Measurements from ENCODE around the gene KIRREL3.

The KIRREL3 gene

GRCh38 chr11:126601136-126601535 is 399.4 kb downstream of the KIRREL3 start:
- DNase-seq (ENCODE audit: low read depth): no peak

- no peak for DNase-seq (ENCODE audit: low read depth)
Observed at GRCh38 chr11:126599217-126599897, 401.2 kb downstream of the KIRREL3 start.

- no peak for DNase-seq (ENCODE audit: low read depth)
Observed at GRCh38 chr11:126598344-126599216, 402.0 kb downstream of the KIRREL3 start.

- no peak for DNase-seq (ENCODE audit: low read depth)
Observed at GRCh38 chr11:126597041-126597440, 403.5 kb downstream of the KIRREL3 start.

GRCh38 chr11:126596474-126596873 is 404.1 kb downstream of the KIRREL3 start:
- DNase-seq (ENCODE audit: low read depth): no peak

- no peak for DNase-seq (ENCODE audit: low read depth)
Observed at GRCh38 chr11:126595560-126595959, 405.0 kb downstream of the KIRREL3 start.

GRCh38 chr11:126594921-126595367 is 405.6 kb downstream of the KIRREL3 start:
- DNase-seq (ENCODE audit: low read depth): no peak

- DNase-seq (ENCODE audit: low read depth): no peak
Observed at GRCh38 chr11:126592496-126593410, 407.8 kb downstream of the KIRREL3 start.

- no peak for DNase-seq (ENCODE audit: low read depth)
Observed at GRCh38 chr11:126591966-126592489, 408.5 kb downstream of the KIRREL3 start.

- DNase-seq (ENCODE audit: low read depth): no peak
Observed at GRCh38 chr11:126589492-126589803, 411.1 kb downstream of the KIRREL3 start.

GRCh38 chr11:126588630-126589491 is 411.7 kb downstream of the KIRREL3 start:
- DNase-seq (ENCODE audit: low read depth): no peak

- DNase-seq (ENCODE audit: low read depth): no peak
Observed at GRCh38 chr11:126587541-126587940, 413.0 kb downstream of the KIRREL3 start.

GRCh38 chr11:126585774-126586491 is 414.6 kb downstream of the KIRREL3 start:
- peak; percentile 89 for DNase-seq (ENCODE audit: low read depth)

GRCh38 chr11:126585388-126585773 is 415.2 kb downstream of the KIRREL3 start:
- no peak for DNase-seq (ENCODE audit: low read depth)

- no peak for DNase-seq (ENCODE audit: low read depth)
Observed at GRCh38 chr11:126583594-126584427, 416.8 kb downstream of the KIRREL3 start.

- DNase-seq (ENCODE audit: low read depth): no peak
Observed at GRCh38 chr11:126583101-126583500, 417.5 kb downstream of the KIRREL3 start.

GRCh38 chr11:126581871-126582648 is 418.5 kb downstream of the KIRREL3 start:
- DNase-seq (ENCODE audit: low read depth): no peak

GRCh38 chr11:126578426-126578825 is 422.1 kb downstream of the KIRREL3 start:
- no peak for DNase-seq (ENCODE audit: low read depth)

- no peak for DNase-seq (ENCODE audit: low read depth)
Observed at GRCh38 chr11:126578021-126578420, 422.5 kb downstream of the KIRREL3 start.

Data from HS-5 (cell line).